GM19025 (cell line): ENCODE results near the gene ATG9B.

Source experiments
- ATAC-seq: cut with Tn5 transposase; IDR thresholded peaks from one replicate; pipeline ENCODE4 v1.9.1; 2021; ENCODE audit warnings: mild to moderate bottlenecking, low read depth, moderate library complexity; ENCODE audit not compliant: unreplicated experiment

The ATG9B gene

DNA sequence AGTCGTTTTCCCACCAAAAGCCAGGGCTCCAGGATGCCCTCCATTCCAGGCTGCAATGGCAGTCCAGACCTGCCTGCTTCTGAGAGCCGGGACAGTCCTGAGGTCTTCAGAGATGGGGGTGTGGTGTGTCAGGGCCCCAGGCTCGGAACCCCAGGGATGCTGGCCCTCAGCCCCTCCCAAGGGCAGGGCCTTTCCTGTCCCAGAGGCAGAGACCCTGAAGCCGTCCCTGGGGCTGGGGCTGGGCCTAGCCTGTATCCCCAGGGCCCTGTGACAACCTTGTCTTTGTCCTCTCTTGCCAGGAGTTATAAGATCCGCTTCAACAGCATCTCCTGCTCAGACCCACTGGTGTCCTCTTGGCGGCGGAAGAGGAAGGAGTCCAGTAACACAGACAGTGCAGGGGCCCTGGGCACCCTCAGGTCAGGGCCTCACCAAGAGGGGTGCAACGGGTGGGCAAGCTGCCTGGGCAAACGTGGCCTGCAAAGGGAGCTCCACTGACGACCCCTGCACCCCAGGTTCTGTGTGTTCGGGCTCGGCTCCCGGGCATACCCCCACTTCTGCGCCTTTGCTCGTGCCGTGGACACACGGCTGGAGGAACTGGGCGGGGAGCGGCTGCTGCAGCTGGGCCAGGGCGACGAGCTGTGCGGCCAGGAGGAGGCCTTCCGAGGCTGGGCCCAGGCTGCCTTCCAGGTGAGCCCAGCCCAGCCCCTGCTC, 17.5 kb downstream of the ATG9B start:
- no peak for ATAC-seq

GRCh38 chr7:151005566-151005965, 18.7 kb downstream of the ATG9B start:
- ATAC-seq = no peak

DNA sequence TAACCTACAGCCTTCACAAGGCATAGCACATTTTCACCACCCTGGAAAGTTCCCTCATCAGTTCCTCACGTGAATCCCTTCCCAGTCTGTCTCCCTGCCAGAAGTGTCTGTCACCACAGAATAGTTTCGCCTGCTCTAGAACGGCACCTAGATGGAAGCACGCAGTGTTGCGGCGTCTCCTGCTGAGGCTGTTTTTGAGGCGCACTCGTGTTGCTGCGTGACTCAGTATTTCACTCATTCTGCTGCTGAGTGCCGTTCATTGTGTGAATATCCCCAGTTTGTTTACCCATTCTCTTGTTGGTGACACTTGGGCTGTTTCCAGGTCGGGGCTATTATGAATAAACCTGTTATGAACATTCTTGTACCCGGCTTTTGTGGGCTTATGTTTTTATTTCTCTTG, 20.7 kb downstream of the ATG9B start:
- no peak for ATAC-seq

GRCh38 chr7:151001546-151001945, 22.7 kb downstream of the ATG9B start:
- ATAC-seq = no peak

DNA sequence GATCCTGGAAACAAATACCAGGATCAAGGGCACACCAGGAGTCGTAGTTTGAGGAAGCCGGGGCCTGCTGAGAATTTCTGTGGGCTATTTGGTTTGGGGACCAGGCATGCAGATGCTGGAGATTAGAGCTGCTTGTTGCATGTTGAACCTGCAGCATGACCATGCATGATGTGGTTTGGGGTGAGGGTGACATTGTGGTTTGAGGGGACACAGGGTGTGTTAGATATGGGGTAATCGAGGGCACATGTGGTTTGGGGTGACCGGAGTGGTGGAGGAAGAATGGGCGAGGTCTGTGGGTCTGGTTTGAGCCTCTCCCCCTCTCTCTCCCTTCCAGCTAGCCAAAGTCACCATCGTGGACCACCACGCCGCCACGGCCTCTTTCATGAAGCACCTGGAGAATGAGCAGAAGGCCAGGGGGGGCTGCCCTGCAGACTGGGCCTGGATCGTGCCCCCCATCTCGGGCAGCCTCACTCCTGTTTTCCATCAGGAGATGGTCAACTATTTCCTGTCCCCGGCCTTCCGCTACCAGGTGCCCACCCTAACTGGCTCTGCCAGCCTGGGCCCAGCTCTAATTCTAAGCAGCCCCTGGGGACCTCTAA, 23.3 kb downstream of the ATG9B start:
- ATAC-seq = no peak

DNA sequence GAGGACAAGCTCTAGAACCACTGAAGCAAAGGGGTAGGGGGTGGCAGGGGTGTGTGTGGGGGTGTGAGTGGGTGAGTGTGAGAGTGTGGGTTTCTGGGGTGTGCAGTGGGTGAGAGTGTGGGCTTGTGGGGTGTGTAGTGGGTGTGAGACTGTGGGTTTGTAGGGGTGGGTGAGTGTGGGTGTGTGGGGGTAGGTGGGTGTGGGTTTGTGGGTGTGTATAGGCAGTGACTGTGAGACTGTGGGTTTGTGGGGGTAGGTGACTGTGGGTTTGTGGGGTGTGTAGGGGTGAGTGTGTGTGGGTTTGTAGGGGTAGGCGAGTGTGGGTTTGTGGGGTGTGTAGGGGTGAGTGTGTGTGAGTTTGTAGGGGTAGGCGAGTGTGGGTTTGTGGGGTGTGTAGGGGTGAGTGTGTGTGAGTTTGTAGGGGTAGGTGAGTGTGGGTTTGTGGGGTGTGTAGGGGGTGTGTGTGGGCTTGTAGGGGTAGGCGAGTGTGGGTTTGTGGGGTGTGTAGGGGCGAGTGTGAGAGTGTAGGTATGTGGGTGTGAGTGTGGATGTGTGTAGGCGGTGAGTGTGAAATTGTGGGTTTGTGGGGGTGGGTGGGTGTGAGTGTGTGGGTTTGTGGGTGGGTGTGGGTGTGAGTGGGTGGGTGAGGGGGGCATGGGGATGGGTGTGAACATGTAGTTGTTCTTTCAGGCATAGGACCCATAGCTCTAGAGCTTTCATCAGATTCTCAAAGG, 24.6 kb downstream of the ATG9B start:
- ATAC-seq = no peak

DNA sequence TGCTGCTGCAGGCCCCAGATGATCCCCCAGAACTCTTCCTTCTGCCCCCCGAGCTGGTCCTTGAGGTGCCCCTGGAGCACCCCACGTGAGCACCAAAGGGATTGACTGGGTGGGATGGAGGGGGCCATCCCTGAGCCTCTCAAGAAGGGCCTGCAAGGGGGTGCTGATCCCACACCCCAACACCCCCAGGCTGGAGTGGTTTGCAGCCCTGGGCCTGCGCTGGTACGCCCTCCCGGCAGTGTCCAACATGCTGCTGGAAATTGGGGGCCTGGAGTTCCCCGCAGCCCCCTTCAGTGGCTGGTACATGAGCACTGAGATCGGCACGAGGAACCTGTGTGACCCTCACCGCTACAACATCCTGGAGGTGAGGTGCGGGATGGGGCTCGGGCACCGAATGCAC, 25.3 kb downstream of the ATG9B start:
- ATAC-seq = no peak

DNA sequence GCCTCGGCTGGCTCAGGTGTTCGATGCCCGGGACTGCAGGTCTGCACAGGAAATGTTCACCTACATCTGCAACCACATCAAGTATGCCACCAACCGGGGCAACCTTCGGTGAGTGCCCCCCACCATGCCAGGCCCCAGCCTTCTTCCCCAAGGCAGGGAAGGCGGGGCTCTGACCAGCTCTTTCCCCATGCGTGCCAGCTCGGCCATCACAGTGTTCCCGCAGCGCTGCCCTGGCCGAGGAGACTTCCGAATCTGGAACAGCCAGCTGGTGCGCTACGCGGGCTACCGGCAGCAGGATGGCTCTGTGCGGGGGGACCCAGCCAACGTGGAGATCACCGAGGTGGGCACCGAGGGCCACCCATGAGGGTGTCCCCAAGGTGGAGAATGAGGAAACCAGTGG, 26.0 kb downstream of the ATG9B start:
- no peak for ATAC-seq

DNA sequence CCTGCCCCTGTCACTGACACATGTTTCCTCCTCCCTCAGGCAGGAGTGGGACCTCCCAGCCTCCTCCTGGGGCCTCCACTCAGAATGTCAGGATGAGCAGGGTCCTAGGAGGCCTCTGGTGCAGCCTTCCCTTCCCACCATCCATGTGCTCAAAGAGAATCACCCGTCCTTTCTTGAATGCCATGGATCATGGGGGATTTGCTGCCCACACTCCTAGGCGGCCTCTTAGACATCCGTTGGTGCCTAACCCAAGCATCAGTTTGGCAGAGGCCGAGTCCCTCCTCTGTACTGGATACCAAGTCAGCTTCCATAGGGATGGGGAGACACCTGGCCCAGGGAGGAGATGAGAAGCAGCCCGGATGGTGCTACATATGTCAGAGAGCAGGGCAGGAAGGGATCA, 26.5 kb downstream of the ATG9B start:
- no peak for ATAC-seq

DNA sequence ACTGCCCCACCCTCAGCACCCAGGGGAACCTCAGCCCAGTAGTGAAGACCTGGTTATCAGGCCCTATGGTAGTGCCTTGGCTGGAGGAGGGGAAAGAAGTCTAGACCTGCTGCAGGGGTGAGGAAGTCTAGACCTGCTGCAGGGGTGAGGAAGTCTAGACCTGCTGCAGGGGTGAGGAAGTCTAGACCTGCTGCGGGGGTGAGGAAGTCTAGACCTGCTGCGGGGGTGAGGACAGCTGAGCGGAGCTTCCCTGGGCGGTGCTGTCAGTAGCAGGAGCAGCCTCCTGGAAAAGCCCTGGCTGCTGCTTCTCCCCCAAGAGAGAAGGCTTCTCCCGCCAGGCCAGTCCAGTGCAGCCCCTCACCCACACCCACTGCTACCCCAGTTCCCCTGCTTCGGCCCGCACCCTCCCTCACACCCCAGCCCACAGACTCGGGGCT, 27.2 kb downstream of the ATG9B start:
- no peak for ATAC-seq

- ATAC-seq = no peak
Measured at GRCh38 chr7:150996376-150997074, 27.8 kb downstream of the ATG9B start.

- no peak for ATAC-seq
Measured at GRCh38 chr7:150994838-150995510, 29.3 kb downstream of the ATG9B start.

DNA sequence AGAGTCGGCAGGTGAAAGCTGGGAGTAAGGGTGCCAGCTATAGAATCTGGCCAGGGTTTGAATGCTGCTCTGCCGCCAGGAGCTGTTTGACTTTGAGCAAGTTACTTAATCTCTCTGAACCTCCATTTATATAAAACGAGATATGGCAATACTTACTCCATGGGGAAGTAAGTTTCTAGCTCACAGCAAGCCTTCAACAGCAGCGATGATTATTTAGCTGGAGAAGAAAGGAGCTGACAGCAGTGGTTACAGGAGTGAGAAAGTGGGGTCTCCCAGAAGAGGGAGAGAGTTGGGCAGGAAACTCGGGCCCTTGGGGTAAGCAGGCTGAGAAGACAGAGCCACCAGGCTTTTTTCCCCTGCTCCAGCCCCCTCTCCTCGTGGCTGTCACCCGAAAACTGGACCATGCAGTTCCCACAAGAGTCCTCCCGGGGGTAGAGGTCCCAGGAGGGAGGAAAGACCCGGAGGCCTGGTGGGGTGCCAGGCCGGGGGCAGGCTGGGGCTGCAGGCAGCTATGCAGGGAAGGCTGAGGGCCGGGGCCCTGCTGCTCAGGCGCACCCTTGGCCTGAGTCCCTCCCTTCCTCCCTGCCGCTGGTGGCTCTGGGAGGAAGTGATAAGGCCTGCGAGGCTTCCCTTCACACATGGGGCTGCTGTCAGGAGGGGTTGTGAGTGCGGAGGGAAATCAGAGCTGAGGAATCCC, 30.0 kb downstream of the ATG9B start:
- no peak for ATAC-seq

GRCh38 chr7:150993511-150993910, 30.8 kb downstream of the ATG9B start:
- no peak for ATAC-seq

DNA sequence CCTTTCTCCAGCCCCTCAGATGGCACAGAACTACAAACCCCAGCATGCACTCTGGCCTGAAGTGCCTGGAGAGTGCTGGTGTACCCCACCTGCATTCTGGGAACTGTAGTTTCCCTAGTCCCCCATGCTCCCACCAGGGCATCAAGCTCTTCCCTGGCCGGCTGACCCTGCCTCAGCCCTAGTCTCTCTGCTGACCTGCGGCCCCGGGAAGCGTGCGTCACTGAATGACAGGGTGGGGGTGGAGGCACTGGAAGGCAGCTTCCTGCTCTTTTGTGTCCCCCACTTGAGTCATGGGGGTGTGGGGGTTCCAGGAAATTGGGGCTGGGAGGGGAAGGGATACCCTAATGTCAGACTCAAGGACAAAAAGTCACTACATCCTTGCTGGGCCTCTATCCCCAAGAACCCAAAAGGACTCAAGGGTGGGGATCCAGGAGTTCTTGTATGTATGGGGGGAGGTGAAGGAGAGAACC, 31.4 kb downstream of the ATG9B start:
- peak; percentile 48 for ATAC-seq

DNA sequence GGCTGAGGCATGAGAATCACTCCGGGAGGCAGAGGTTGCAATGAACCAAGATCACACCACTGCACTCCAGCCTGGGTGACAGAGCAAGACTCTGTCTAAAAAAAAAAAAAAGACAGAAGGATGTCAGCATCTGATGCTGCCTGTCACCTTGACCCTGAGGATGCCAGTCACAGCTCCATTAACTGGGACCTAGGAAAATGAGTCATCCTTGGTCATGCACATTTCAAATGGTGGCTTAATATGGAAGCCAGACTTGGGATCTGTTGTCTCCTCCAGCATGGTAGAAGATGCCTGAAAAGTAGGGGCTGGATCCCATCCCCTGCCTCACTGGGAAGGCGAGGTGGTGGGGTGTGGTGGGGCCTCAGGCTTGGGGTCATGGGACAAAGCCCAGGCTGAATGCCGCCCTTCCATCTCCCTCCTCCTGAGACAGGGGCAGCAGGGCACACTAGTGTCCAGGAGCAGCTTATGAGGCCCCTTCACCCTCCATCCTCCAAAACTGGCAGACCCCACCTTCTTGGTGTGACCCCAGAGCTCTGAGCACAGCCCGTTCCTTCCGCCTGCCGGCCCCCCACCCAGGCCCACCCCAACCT, 32.1 kb downstream of the ATG9B start:
- ATAC-seq = no peak

DNA sequence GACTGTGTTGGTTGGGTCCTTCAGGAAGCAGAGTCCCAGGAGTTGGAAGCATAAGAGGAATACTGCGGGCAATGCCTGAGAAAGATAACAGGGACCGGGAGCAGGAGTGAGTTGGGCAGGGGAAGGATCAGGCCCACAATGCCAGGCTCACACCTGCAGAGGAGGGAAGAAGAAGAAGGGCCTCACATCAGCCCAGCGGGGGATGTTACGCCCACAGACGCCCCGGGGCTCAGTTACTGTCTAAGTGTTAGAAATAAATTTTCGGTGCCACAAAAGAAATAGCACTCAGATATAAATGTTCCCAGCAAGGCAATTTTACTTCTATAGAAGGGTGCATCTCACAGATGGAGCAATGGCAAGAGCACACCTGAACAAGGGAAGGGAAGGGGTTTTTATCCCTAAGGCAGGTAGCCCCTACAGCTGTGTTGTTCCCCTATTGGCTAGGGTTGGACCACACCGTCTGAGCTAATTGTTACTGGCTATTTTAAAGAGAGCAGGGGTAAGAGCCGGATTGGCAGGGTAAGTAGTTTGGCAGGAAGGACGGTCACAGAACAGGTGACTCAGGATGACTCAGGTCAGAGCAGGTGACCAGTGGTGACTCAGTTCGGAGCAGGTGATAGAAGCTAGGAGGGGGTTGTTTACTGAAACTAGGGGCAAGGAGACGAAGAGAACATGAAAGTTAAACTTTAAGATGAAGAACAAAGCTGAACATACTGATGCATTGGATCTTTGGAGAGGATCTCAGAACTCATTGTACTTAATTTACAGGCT, 33.7 kb downstream of the ATG9B start, which contains the start of gene NOS3:
Gene NOS3 (plus strand): TSS at position 602 of the 771 bp plus-strand sequence. CDS start 2,787 bp downstream, outside the sequence.
- ATAC-seq = no peak

GRCh38 chr7:150989456-150989855, 34.8 kb downstream of the ATG9B start:
- no peak for ATAC-seq
